ENCODE data around the gene FLNA.

DNA sequence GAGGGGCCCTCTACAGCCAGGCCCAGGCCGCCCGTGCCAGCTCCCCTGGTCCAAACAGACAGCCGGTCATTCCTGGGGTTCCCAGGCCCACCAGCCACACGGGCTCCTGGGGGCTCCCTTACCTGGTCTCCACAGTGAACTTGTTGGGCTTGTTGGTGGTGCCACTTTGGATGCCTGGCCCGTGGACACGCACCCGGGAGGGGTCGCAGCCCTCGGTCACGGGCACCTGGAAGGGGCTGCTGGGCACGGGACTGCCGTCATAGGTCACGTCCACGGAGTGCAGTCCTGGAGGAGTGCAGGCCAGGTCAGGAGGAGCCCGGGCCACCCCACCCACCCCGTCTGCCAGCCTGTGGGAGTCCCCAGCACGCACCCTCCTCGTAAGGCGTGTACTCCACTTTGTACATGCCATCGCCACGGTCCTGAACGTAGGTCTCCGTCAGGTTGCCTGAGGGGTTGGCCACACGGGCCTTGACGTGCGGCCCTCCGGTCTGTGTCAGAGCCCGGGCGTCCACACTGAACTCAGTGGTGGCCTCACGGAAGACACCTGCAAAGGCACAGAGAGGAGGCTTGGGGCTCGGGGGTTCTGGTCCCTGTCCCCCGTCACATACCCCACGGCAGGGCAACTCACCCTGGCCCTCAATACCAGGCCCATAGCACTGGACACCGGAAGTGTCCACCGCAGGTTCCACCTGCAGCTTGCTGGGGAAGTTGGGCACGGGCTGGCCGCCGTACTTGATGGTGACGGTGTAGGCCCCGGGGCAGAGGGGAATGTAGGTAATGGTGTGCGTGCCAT is 14.9 kb downstream of the FLNA start:
- TF ChIP-seq, protein P1, sequence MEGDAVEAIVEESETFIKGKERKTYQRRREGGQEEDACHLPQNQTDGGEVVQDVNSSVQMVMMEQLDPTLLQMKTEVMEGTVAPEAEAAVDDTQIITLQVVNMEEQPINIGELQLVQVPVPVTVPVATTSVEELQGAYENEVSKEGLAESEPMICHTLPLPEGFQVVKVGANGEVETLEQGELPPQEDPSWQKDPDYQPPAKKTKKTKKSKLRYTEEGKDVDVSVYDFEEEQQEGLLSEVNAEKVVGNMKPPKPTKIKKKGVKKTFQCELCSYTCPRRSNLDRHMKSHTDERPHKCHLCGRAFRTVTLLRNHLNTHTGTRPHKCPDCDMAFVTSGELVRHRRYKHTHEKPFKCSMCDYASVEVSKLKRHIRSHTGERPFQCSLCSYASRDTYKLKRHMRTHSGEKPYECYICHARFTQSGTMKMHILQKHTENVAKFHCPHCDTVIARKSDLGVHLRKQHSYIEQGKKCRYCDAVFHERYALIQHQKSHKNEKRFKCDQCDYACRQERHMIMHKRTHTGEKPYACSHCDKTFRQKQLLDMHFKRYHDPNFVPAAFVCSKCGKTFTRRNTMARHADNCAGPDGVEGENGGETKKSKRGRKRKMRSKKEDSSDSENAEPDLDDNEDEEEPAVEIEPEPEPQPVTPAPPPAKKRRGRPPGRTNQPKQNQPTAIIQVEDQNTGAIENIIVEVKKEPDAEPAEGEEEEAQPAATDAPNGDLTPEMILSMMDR (conservative IDR thresholded peaks at IDR 0.05), result no peak
- no peak for TF ChIP-seq ZFX (IDR thresholded peaks at IDR 0.05)
